Pulmonary artery endothelial cell (primary cell): ENCODE measurements around the gene AMT. TPM values are rescaled to one million over a fixed set of nuclear protein-coding genes. Genes with fewer than 3 reads are reported as not detected.
"Not testable (repeated sequence)": the region's sequence is repeated elsewhere in the genome, so short reads cannot be mapped to it uniquely, and the experiment has no call there.

Source experiments
- DNase-seq: peaks from one replicate; pipeline ENCODE4 v3.0.0-alpha.2; 2011; ENCODE audit warnings: low read depth, low spot score
- total RNA-seq: library from RNA; depleted of rRNA; stranded (reverse); fragments of >200 nt; gene quantifications from 2 replicates; pipeline ENCODE4 v1.2.3, GENCODE V29; 2014

Gene AMT
- total RNA-seq, 1 donor from 2014 or later: 0.33 TPM

GRCh38 chr3:49427586-49427985 lies 5.3 kb upstream of the AMT start:
- DNase-seq: no peak

GRCh38 chr3:49424816-49425215 lies 2.5 kb upstream of the AMT start:
- DNase-seq: no peak

DNA sequence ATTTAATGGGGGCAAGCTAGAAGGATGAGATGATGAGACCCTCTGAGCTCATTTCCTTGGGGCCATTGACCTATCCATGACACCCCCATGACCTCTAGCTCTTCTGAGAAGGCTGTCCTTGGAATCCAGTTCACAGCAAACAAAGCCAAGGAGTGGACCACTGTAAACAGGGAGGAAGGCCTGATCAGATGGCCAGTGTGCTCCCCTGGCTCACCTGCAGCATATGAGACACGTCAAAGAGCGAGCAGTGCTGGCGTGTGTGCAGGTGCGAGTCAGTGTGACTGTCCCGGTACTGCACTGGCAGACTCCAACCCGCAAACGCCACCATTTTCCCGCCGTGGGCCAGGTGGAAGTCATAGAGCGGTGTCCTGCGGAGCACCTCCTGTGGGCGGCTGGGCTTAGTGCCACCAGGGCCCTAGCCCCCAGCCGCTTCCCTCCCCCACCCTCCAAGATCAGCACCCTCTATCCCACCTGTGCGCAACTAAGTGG lies 339 bp downstream of the AMT start:
- no peak for DNase-seq

DNA sequence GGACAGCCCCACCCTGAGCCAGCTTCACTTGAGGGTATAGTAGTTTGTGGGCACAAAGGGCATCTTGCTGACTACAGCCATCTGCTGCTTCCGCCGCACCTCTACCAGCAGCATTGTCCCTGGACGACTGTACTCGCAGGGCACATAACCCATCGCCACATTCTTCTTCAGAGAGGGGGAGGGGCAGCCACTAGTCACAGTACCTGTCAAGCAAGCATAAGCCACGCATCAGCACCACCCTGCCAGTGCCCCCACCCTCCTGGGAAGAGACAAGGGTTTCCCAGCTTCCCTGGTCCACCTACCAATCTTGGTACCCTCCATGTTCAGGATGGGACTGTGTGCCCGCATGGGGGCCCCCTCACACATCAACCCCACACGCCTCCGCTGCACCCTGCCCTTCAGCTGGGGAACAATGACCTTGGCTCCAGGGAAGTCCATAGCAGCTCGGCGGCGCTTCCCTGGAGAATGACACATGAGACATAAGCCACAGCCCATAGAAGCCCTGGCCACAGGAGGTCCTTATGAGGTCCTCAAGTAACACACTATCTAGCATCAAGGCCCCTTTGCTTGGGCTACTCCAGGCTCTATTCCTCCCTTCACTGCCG lies 4.7 kb downstream of the AMT start:
- DNase-seq: no peak

DNA sequence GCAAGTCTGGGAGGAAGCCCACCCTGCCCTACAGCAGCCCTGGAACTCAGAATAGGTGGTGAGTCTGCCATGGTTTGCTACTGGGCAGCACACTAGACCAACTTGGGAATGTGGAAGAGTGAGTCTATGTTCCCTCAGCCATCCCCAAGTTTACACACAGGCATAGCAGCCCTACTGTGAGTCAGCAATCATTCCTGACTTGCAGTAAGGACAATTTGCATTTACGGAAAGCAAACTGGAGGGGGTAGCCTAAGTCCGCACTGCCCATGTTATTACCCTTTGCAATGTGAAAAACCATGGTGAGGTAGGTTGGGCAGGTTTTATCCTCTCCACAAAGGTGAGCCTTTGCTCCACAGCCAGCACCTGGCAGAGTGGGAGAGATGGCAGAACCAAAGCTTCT lies 5.4 kb downstream of the AMT start:
- DNase-seq: no peak

GRCh38 chr3:49415931-49416601 lies 6.2 kb downstream of the AMT start:
- no peak for DNase-seq

DNA sequence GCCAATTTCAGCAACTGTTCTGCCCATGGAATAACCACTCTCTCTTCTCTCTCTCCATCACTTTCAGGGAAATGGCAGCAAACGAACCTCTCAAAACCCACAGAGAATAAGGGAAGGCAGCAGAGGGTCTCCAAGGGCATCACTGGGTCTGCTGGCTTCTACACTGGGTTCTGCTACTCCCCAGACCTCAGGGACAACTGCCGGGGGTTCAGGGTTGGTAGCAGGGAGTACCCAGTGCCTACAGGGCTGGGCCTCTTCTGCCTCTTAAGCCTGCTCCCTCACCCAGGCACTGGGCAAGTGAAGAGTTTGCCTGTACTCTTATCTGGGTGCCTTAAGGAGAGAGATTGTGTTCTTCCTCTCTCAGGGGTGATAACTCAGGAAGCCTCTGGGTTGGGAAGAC lies 7.5 kb downstream of the AMT start:
- no peak for DNase-seq

- no peak for DNase-seq
Observed at GRCh38 chr3:49413338-49413734, 8.9 kb downstream of the AMT start.

DNA sequence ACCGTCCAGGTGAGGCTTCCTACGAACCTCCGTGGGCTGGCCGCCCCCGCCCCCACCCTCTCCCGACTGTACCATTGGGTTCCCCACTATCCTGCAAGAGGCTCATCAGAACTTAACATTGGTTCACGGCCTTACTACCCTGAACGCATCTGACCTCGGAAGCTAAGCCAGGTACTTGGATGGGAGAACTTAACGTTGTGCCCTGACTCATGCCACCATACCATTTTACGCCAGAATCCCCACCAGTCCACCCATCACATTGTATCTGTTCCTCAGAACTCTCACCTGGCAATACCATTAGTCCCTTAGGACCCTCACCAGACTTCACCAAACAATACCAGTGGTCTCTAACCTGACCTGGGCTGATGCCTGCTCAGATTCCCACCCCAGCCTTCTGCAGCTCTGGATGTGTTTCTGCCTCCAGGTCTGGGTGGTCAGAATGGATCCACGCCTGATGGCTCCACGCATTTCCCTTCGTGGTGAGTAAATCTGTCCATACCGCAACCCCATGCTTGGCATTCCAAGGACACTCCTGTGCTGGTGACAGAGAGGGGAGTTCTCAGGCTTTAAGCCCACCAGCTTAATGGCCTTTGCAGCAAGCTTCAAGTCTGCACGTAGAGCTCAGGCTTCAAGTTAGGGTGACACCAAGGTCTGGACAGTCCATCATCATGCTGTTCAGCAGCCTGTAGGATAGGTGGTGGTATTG lies 9.5 kb downstream of the AMT start:
- DNase-seq: no peak

DNA sequence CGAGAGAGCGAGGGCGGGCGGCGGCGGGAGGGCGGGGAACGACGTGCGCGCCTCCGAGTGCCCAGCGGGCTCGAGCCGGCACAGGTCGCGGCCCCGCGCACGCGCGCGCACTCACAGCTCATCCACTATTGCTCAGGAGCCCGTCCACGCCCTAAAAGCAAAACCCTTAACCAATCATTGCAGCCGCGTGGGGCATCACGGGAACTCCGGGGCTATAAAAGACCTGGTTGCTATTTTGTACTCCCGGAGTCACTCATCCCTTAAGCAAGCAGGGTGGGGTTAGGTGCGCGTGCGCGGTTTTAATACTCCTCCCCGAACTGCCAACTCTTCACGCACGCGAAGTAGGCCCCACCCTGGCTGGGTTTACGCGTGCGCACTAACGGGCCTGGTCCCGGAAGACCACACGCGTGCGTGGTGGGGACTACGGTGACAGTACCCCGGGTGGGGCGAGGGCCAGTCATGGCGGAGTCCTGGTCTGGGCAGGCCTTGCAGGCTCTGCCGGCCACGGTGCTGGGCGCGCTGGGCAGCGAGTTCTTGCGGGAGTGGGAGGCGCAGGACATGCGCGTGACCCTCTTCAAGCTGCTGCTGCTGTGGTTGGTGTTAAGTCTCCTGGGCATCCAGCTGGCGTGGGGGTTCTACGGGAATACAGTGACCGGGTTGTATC lies 10.2 kb downstream of the AMT start, which contains the start of the genes RHOA and TCTA:
Gene RHOA (minus strand): TSS at position 9 of the 664 bp plus-strand sequence. CDS start 36,387 bp downstream, outside the sequence.
Gene TCTA (plus strand): TSS at position 456 of the 664 bp plus-strand sequence. CDS start 4 bp downstream, at position 460.
- peak; percentile 99 for DNase-seq

- no peak for DNase-seq
Observed at GRCh38 chr3:49411535-49411967, 10.7 kb downstream of the AMT start.

DNA sequence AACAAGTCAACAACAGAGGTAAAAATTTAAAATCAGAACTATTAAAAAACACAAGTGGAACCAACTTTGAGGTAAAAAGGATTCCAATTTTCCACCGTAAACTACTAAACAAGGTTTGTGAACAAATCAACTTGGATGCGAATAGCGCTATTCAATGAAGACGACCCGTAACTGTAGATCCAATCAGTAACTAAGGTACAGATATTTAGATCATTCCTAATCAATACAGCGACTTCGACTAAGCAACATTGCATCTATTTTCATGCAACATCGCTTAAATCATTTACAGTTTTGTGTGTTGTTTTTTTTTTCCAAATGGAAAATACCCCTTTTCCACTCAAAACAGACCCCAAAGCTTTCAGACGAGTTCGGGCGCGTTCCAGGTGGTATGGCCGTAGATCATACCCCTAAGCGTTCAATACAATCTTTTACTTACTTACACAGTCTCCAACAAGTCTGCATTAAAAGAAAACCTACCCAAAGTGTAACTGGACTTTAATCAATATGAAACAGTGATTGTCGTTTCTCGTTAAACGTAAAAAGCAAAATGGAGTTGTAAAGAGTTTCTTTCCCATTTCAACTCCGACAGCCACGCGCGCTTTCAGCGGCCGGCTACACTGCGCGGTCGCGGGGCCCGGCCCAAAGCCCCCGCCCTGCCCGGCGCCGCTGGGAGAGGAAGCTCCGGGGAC lies 11.3 kb downstream of the AMT start:
- DNase-seq: no peak

- no peak for DNase-seq
Observed at GRCh38 chr3:49410066-49410845, 12.0 kb downstream of the AMT start.

DNA sequence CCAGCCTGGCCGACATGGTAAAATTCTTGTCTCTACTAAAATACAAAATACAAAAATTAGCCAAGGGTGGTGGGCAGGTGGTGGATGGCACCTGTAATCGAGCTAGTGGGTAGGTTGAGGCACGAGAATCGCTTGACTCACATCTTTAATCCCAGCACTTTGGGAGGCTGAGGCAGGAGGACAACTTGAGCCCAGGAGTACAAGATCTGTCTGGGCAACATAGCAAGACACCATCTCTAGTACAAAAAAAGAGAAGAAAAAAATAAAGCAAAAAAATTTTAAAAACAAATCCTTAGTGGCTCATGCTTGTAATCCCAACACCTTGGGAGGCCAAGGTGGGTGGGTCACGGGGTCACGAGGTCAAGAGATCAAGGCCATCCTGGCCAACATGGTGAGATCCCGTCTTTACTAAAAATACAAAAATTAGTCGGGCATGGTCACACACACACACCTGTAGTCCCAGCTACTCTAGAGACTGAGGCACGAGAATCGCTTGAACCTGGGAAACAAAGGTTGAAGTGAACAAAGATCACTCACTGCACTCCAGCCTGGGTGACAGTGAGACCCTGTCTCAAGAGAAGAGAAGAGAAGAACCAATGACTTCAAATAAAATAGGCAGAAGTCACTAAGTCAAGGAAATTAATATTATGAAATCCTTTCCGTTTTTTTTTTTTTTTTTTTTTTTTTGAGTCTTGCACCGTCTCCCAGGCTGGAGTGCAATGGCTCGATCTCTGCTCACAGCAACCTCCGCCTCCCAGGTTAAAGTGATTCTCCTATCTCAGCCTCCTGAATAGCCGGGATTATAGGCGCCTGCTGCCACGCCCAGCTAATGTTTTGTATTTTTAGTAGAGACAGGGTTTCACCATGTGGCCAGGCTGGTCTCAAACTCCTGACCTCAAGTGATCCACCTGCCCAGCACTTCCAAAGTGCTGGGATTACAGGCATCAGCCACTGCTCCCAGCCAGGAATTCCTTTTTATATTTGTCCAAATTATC lies 15.4 kb downstream of the AMT start:
- no peak for DNase-seq

DNA sequence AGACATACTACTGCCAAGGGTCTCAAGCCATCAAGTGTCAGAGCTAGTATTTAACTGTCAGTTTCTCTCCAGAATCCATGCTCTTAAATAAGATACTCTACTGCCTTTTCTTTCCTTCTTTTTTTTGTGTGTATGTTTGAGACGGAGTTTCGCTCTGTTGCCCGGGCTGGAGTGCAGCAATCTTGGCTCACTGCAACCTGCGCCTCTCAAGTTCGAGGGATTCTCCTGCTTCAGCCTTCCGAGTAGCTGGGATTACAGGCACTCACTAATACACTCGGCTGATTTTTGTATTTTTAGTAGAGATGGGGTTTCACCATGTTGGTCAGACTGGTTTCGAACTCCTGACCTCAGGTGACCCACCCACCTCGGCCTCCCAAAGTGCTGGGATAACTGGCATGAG lies 16.7 kb downstream of the AMT start:
- not testable (repeated sequence) for DNase-seq

DNA sequence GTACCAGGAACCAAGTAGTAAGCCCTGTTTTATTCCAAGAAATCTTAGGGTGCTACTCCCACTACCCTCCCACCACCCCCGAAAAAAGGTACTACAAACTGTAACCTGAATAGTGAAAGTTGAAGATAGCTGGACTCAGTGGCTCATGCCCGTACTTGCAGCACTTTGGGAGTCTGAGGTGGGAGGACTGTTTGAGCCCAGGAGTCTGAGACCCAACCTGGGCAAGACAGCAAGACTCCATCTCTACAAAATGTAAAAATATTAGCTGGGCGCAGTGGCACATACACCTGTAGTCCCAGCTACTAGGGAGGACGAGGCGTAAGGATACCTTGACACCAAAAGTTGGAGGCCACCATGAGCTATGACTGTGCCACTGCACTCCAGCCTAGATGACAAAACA lies 18.4 kb downstream of the AMT start:
- DNase-seq: no peak

DNA sequence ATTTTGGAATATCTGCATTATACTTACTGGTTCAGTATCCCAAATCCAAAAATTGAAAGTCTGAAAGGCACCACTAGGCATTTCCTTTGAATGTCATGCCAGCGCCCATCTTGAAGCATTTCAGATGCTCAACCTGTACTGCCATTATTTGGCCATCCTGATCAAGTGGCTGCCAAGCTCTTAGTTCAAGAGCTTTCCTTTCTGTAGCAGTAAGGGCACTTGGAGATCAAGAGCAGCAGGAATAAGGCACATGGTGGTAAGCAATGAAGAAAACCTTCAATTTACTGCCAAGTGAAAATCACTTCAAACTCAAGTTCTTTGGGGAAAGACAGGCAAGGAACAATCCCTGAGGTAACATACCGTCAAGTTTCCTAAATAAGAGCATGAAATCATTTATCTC lies 20.5 kb downstream of the AMT start:
- no peak for DNase-seq

- DNase-seq: no peak
Observed at GRCh38 chr3:49399461-49399860, 22.8 kb downstream of the AMT start.

GRCh38 chr3:49397470-49397869 lies 24.8 kb downstream of the AMT start:
- no peak for DNase-seq
